Osteocyte (in vitro differentiated cells): ENCODE measurements around the gene FICD. TPM values are rescaled to one million over a fixed set of nuclear protein-coding genes. Genes with fewer than 3 reads are reported as not detected.

Source experiments
- DNase-seq: peaks from one replicate; pipeline ENCODE4 v3.0.0; 2021; ENCODE audit warnings: mixed read lengths; ENCODE audit not compliant: unreplicated experiment; ENCODE audit errors: extremely low spot score
- H3K27ac Mint-ChIP-seq: one replicate; pipeline ENCODE4 v1.8.0; 2021; ENCODE audit warnings: mild to moderate bottlenecking, mixed read lengths; ENCODE audit not compliant: unreplicated experiment
- H3K27me3 Mint-ChIP-seq: one replicate; pipeline ENCODE4 v1.8.0; 2021; ENCODE audit warnings: mixed read lengths; ENCODE audit not compliant: unreplicated experiment
- H3K36me3 Mint-ChIP-seq: one replicate; pipeline ENCODE4 v1.8.0; 2021; ENCODE audit warnings: mixed read lengths; ENCODE audit not compliant: unreplicated experiment
- H3K4me1 Mint-ChIP-seq: one replicate; pipeline ENCODE4 v1.8.0; 2021; ENCODE audit warnings: mixed read lengths; ENCODE audit not compliant: unreplicated experiment
- H3K4me3 Mint-ChIP-seq: one replicate; pipeline ENCODE4 v1.8.0; 2021; ENCODE audit warnings: mild to moderate bottlenecking, moderate library complexity, mixed read lengths; ENCODE audit not compliant: unreplicated experiment
- H3K9me3 Mint-ChIP-seq: one replicate; pipeline ENCODE4 v1.8.0; 2021; ENCODE audit warnings: mixed read lengths; ENCODE audit not compliant: unreplicated experiment
- total RNA-seq: library from RNA; stranded (reverse); gene quantifications from 2 replicates; pipeline ENCODE4 v1.2.1, GENCODE V29; 2021
- TF ChIP-seq, protein P1 (sequence below): fragments of 200-600 bp; sonication (generic); IDR thresholded peaks from 2 replicates; pipeline ENCODE4 v1.5.0; 2021; ENCODE audit warnings: antibody characterized with exemption, mild to moderate bottlenecking, moderate library complexity

FICD gene
- total RNA-seq, 1 donor from 2014 or later = 6.0 TPM

DNA sequence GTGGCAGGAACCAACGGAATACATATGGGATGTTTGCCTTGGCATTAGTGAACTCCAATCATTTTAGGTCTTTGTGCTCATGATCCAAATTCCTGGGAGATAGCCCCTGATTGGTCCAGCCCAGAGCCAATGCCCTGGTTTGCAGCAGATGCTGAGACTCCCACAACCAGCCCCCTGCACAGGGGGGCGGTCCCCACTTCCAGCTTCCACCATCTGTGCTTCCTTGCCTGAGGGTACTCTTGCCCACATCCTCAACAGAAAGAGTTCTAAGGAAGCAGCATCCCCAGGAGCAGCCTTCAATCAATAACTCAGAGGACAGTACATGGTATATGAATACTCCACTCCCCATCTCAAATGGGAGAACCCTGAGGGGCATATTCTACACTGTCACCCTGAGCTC is 39.7 kb upstream of the FICD start:
- Mint-ChIP-seq H3K4me1 (no peaks in the 10 kb centered on the region), H3K36me3 (no peaks in the 10 kb centered on the region), H3K4me3 (no peak overlapping the region), H3K27me3 (no peaks in the 10 kb centered on the region), H3K27ac (no peak overlapping the region), H3K9me3 (no peaks in the 10 kb centered on the region)
- DNase-seq = no peak
- TF ChIP-seq, protein P1, sequence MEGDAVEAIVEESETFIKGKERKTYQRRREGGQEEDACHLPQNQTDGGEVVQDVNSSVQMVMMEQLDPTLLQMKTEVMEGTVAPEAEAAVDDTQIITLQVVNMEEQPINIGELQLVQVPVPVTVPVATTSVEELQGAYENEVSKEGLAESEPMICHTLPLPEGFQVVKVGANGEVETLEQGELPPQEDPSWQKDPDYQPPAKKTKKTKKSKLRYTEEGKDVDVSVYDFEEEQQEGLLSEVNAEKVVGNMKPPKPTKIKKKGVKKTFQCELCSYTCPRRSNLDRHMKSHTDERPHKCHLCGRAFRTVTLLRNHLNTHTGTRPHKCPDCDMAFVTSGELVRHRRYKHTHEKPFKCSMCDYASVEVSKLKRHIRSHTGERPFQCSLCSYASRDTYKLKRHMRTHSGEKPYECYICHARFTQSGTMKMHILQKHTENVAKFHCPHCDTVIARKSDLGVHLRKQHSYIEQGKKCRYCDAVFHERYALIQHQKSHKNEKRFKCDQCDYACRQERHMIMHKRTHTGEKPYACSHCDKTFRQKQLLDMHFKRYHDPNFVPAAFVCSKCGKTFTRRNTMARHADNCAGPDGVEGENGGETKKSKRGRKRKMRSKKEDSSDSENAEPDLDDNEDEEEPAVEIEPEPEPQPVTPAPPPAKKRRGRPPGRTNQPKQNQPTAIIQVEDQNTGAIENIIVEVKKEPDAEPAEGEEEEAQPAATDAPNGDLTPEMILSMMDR = no peak

DNA sequence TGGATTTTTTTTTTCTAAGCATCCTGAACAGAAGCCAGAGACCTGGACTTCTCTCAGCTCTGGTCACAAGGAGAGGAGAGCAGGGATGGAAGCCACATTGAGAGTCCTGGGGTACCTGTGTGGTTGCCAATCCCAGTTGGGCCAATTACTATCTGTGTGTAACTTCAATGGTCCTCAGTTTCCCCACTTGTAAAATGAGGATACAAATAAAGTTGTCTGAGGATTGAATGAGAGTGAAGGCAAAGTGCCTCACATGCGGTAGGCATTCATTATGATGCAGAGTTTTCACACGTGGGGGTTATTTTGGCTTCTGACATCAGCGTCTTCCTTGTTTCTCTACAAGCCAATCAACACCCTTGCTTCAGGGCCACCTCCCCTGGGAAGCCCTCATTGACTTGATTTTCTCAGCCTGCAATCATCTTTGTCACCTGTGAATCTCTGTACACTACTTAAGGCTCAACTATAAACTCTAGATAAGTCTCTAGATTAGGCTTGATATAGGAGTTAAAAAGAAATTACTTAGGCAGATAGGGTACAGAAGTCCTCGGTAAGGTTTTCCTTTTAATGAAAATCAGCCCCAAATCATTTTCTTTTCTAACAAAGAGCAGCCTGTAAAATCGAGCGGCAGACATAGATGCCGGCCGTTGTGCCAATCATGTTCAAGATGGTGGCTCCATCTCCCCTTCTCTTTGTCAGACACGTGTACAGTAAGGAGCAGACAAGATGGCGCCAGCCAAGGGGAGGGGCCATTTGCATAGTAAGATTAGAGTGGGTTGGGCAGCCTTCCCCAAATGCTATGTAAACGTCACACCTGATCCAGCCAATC is 37.8 kb upstream of the FICD start:
- Mint-ChIP-seq H3K4me1 (no peaks in the 10 kb centered on the region), H3K27me3 (peaks cover 2% of the 10 kb centered on the region), H3K4me3 (no peak overlapping the region), H3K27ac (no peak overlapping the region), H3K36me3 (no peaks in the 10 kb centered on the region), H3K9me3 (no peaks in the 10 kb centered on the region)
- DNase-seq = no peak
- TF ChIP-seq, protein P1 = no peak

DNA sequence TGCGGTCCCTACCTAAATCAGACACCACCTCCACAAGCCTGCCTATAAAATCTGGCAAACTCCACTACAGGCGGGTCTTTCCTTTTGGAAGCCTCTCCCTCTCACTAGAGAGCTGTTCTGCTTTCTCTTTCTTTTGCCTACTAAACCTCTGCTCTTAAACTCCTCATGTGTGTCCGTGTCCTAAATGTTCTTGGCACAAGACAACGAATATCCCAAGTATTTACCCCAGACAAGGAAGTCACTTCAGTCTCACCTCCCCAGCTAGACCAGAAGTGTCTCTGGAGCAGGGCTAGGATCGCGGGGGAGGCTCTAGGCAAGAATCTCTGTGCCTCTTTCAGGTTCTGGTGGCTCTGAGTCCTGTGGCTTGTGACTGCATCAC is 37.2 kb upstream of the FICD start:
- Mint-ChIP-seq H3K4me1 (peaks cover 4% of the 10 kb centered on the region), H3K36me3 (no peaks in the 10 kb centered on the region), H3K4me3 (no peak overlapping the region), H3K9me3 (no peaks in the 10 kb centered on the region), H3K27me3 (peaks cover 7% of the 10 kb centered on the region), H3K27ac (no peak overlapping the region)
- TF ChIP-seq, protein P1 = no peak
- no peak for DNase-seq

DNA sequence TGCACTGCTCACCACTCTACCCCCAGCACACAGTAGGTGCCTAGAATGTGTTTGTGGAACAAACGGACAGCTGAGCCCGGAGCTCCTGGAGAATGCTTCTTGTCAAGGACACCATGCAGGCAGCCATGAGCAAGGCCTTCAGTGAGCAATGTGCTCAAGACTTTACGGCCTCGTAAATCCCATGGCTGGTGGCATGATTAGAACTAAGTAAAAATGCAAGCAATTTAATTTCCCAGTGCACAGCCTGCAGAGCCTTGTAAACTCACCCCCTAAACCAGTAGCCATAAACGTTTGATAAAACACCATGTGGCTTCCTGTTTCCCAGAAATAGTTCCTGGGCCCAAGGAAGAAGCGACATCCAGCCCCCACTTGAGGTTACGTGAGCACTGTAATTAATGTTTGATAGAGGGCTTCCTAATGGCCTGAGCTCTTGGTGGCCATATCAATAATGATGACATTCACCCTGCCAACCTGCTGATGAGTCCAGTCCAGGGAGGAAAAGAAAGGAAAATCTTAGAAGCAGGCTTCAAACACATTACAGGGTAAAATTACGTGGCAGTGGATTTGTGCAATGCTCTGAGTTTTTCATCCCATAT is 36.4 kb upstream of the FICD start:
- no peak overlapping the region for H3K4me3 Mint-ChIP-seq
- no peak for DNase-seq
- no peak overlapping the region for H3K27ac Mint-ChIP-seq
- TF ChIP-seq, protein P1 = no peak
- H3K4me1 Mint-ChIP-seq = peaks cover 4% of the 10 kb centered on the region
- H3K27me3 Mint-ChIP-seq = peaks cover 7% of the 10 kb centered on the region
- no peaks in the 10 kb centered on the region for H3K36me3 Mint-ChIP-seq
- H3K9me3 Mint-ChIP-seq = no peaks in the 10 kb centered on the region

DNA sequence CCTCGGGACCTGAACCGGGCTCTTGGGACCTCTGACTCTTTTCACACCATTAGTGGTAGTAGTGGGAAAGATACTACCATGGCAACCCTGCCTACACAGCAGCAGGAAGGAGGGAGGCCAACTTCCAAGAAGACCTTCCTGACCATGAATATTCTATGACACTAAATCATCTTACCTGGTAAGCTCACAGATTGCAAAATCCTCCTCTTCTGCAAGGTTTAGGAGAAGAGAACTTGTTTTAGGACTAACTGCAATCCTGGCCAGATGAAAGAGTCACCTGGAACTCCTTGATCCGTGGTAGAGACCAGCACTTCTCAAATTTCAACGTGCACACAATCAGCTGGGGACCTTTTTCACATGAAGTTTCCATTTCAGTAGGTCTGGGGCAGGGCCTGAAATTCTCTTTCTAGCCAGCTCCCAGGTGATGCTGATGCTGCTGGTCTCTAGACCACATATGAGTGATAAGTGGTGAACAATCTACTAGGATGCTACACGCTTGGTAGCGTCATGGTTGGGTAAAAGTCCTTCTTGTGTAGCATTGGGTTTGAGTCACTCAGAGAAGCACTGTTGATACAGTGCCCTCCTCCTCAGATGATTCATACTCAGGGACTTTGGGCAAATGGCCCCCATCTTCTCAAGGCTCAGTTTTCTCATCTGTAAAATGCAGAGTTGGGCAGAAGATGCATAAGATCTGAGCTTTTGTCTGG is 35.6 kb upstream of the FICD start:
- peaks cover 7% of the 10 kb centered on the region for H3K27me3 Mint-ChIP-seq
- H3K4me3 Mint-ChIP-seq = no peak overlapping the region
- H3K9me3 Mint-ChIP-seq = no peaks in the 10 kb centered on the region
- peaks cover 4% of the 10 kb centered on the region for H3K4me1 Mint-ChIP-seq
- DNase-seq = no peak
- no peaks in the 10 kb centered on the region for H3K36me3 Mint-ChIP-seq
- no peak overlapping the region for H3K27ac Mint-ChIP-seq
- TF ChIP-seq, protein P1 = no peak
